IgD-negative memory B cell (primary cell): ENCODE results near the gene S100A9. TPM values are rescaled to one million over a fixed set of nuclear protein-coding genes. Genes with fewer than 3 reads are reported as not detected.
"Not testable (repeated sequence)": the region's sequence is repeated elsewhere in the genome, so short reads cannot be mapped to it uniquely, and the experiment has no call there.

ENCODE experiments used
- H3K27ac Mint-ChIP-seq, 3 donors: one replicate each; pipeline ENCODE4 v1.8.0; 2020 to 2022; ENCODE audit warnings: mild to moderate bottlenecking in 3 of 3, mixed read lengths in 3 of 3, moderate library complexity in 1 of 3
- H3K27me3 Mint-ChIP-seq: one replicate; pipeline ENCODE4 v1.8.0; 2021; ENCODE audit warnings: mixed read lengths
- H3K36me3 Mint-ChIP-seq: one replicate; pipeline ENCODE4 v1.8.0; 2020; ENCODE audit warnings: mild to moderate bottlenecking, mixed read lengths
- H3K4me1 Mint-ChIP-seq, 3 donors: one replicate each; pipeline ENCODE4 v1.8.0; 2020 to 2022; ENCODE audit warnings: mixed read lengths in 3 of 3, mild to moderate bottlenecking in 1 of 3
- H3K4me3 Mint-ChIP-seq, 4 donors: one replicate each; pipeline ENCODE4 v1.8.0; 2020 to 2022; ENCODE audit warnings: mild to moderate bottlenecking in 4 of 4, mixed read lengths in 4 of 4, moderate library complexity in 3 of 4
- H3K9me3 Mint-ChIP-seq, 3 donors: one replicate each; pipeline ENCODE4 v1.8.0; 2020 to 2021; ENCODE audit warnings: mixed read lengths in 3 of 3, mild to moderate bottlenecking in 1 of 3
- polyA plus RNA-seq: library from polyadenylated mRNA; unstranded; fragments of 300-500 nt; fragmentation: Illumina TruSeq; gene quantifications from one replicate; pipeline ENCODE4 v1.2.3, GENCODE V29; 2021

S100A9 gene
- polyA plus RNA-seq, result 44.6 TPM

GRCh38 chr1:153357853-153358690, at the start of gene S100A9:
S100A9 (plus strand) TSS chr1:153357854; CDS start chr1:153358284, 430 bp downstream.
- Mint-ChIP-seq H3K4me3 (peak within 1 kb of the TSS in 2 of 4 donors; percentile 9 to 81), H3K4me1 (peaks cover 3 to 18% (median 5%) of the 10 kb centered on the region in 3 donors), H3K9me3 (no peaks in the 10 kb centered on the region), H3K36me3 (peaks cover 4% of the 10 kb centered on the region), H3K27me3 (peaks cover 13% of the 10 kb centered on the region), H3K27ac (peak within 1 kb of the TSS in 2 of 3 donors; percentile 17 to 61)

- H3K9me3 Mint-ChIP-seq, result no peaks in the 10 kb centered on the region
- H3K27me3 Mint-ChIP-seq, result peaks cover 6% of the 10 kb centered on the region
- H3K36me3 Mint-ChIP-seq, result peaks cover 2% of the 10 kb centered on the region
- peak overlapping the region in 1 of 3 donors; percentile 18 for H3K27ac Mint-ChIP-seq
- no peak overlapping the region for H3K4me3 Mint-ChIP-seq
- H3K4me1 Mint-ChIP-seq, result peaks cover 0 to 2% (median 0%) of the 10 kb centered on the region in 3 donors
Observed at GRCh38 chr1:153308540-153308939, 49.1 kb upstream of the S100A9 start.

GRCh38 chr1:153309441-153309840, 48.2 kb upstream of the S100A9 start:
- H3K4me1 Mint-ChIP-seq, result peaks cover 0 to 2% (median 0%) of the 10 kb centered on the region in 3 donors
- H3K4me3 Mint-ChIP-seq, result peak overlapping the region in 1 of 4 donors; percentile 43
- no peak overlapping the region for H3K27ac Mint-ChIP-seq
- peaks cover 2% of the 10 kb centered on the region for H3K36me3 Mint-ChIP-seq
- peaks cover 6% of the 10 kb centered on the region for H3K27me3 Mint-ChIP-seq
- H3K9me3 Mint-ChIP-seq, result peaks cover 0 to 2% (median 0%) of the 10 kb centered on the region in 3 donors

GRCh38 chr1:153310526-153310925, 47.1 kb upstream of the S100A9 start:
- Mint-ChIP-seq H3K27ac (no peak overlapping the region), H3K4me3 (no peak overlapping the region), H3K27me3 (peaks cover 7% of the 10 kb centered on the region), H3K4me1 (peaks cover 0 to 2% (median 0%) of the 10 kb centered on the region in 3 donors), H3K9me3 (peaks cover 0 to 2% (median 2%) of the 10 kb centered on the region in 3 donors), H3K36me3 (peaks cover 2% of the 10 kb centered on the region)

- Mint-ChIP-seq H3K27ac (no peak within 1 kb of the TSS), H3K36me3 (peaks cover under 1% of the 10 kb centered on the region)
Observed at GRCh38 chr1:153312570-153313186, 45.0 kb upstream of the S100A9 start, which contains the start of gene PGLYRP3. PGLYRP3 (minus strand) TSS chr1:153312952; CDS start chr1:153310665, 2,287 bp downstream.

GRCh38 chr1:153313288-153313687, 44.4 kb upstream of the S100A9 start:
- H3K4me1 Mint-ChIP-seq, result no peaks in the 10 kb centered on the region
- no peak overlapping the region for H3K27ac Mint-ChIP-seq
- H3K9me3 Mint-ChIP-seq, result peaks cover 0 to 2% (median 2%) of the 10 kb centered on the region in 3 donors
- H3K27me3 Mint-ChIP-seq, result peaks cover 8% of the 10 kb centered on the region
- no peak overlapping the region for H3K4me3 Mint-ChIP-seq
- no peaks in the 10 kb centered on the region for H3K36me3 Mint-ChIP-seq

More at GRCh38 chr1:153312570-153313186, 45.0 kb upstream of the S100A9 start, which contains the start of gene PGLYRP3:
- Mint-ChIP-seq H3K4me3 (no peak within 1 kb of the TSS), H3K27me3 (peaks cover 10% of the 10 kb centered on the region), H3K4me1 (peaks cover 0 to under 1% (median 0%) of the 10 kb centered on the region in 3 donors), H3K9me3 (peaks cover 0 to 2% (median 2%) of the 10 kb centered on the region in 3 donors)

- not testable (repeated sequence) for H3K27ac Mint-ChIP-seq, H3K9me3 Mint-ChIP-seq, H3K4me1 Mint-ChIP-seq, H3K4me3 Mint-ChIP-seq, H3K36me3 Mint-ChIP-seq, H3K27me3 Mint-ChIP-seq
Observed at GRCh38 chr1:153314388-153314787, 43.3 kb upstream of the S100A9 start.

- not testable (repeated sequence) for H3K27ac Mint-ChIP-seq, H3K36me3 Mint-ChIP-seq, H3K4me1 Mint-ChIP-seq, H3K9me3 Mint-ChIP-seq, H3K4me3 Mint-ChIP-seq
- peaks cover 10% of the 10 kb centered on the region for H3K27me3 Mint-ChIP-seq
Observed at GRCh38 chr1:153316013-153316412, 41.6 kb upstream of the S100A9 start.

GRCh38 chr1:153318145-153318544, 39.5 kb upstream of the S100A9 start:
- peaks cover 15% of the 10 kb centered on the region for H3K27me3 Mint-ChIP-seq
- H3K4me1 Mint-ChIP-seq, H3K36me3 Mint-ChIP-seq, H3K4me3 Mint-ChIP-seq, H3K27ac Mint-ChIP-seq: not testable (repeated sequence)
- peaks cover 5 to 18% (median 8%) of the 10 kb centered on the region in 3 donors for H3K9me3 Mint-ChIP-seq

GRCh38 chr1:153322568-153322967, 35.1 kb upstream of the S100A9 start:
- Mint-ChIP-seq H3K4me1 (peaks cover 0 to 4% (median 0%) of the 10 kb centered on the region in 3 donors), H3K27ac (no peak overlapping the region), H3K4me3 (no peak overlapping the region), H3K9me3 (peaks cover 9 to 18% (median 15%) of the 10 kb centered on the region in 3 donors), H3K27me3 (peaks cover 16% of the 10 kb centered on the region), H3K36me3 (no peaks in the 10 kb centered on the region)

- no peaks in the 10 kb centered on the region for H3K36me3 Mint-ChIP-seq
- peaks cover 12 to 28% (median 24%) of the 10 kb centered on the region in 3 donors for H3K9me3 Mint-ChIP-seq
- no peak overlapping the region for H3K27ac Mint-ChIP-seq
- peaks cover 13% of the 10 kb centered on the region for H3K27me3 Mint-ChIP-seq
- H3K4me1 Mint-ChIP-seq, result peaks cover 0 to 4% (median 0%) of the 10 kb centered on the region in 3 donors
- no peak overlapping the region for H3K4me3 Mint-ChIP-seq
Observed at GRCh38 chr1:153324912-153325311, 32.7 kb upstream of the S100A9 start.

GRCh38 chr1:153333902-153334301, 23.8 kb upstream of the S100A9 start:
- Mint-ChIP-seq H3K9me3 (peaks cover 8 to 17% (median 10%) of the 10 kb centered on the region in 3 donors), H3K4me3 (no peak overlapping the region), H3K36me3 (peaks cover 1% of the 10 kb centered on the region), H3K4me1 (no peaks in the 10 kb centered on the region), H3K27ac (no peak overlapping the region), H3K27me3 (peaks cover 12% of the 10 kb centered on the region)

- Mint-ChIP-seq H3K27me3 (peaks cover 15% of the 10 kb centered on the region), H3K4me1 (peaks cover 0 to 3% (median 0%) of the 10 kb centered on the region in 3 donors), H3K9me3 (peaks cover 2 to 6% (median 3%) of the 10 kb centered on the region in 3 donors), H3K27ac (no peak overlapping the region), H3K36me3 (peaks cover 1% of the 10 kb centered on the region), H3K4me3 (no peak overlapping the region)
Observed at GRCh38 chr1:153336650-153337049, 21.0 kb upstream of the S100A9 start.

GRCh38 chr1:153337980-153338853, 19.4 kb upstream of the S100A9 start:
- Mint-ChIP-seq H3K36me3 (peaks cover 1% of the 10 kb centered on the region), H3K27ac (no peak overlapping the region), H3K27me3 (peaks cover 26% of the 10 kb centered on the region), H3K9me3 (peaks cover 0 to 2% (median 2%) of the 10 kb centered on the region in 3 donors), H3K4me1 (peaks cover 0 to 3% (median 0%) of the 10 kb centered on the region in 3 donors), H3K4me3 (no peak overlapping the region)
